Activated CD4-positive, alpha-beta T cell treated with anti-CD3 and anti-CD28 coated beads for 48 hours (primary cell): ENCODE results near the gene PCDHAC2.

Source experiments
- DNase-seq: peaks from one replicate; pipeline ENCODE4 v3.0.0-alpha.2; 2020

Gene PCDHAC2

DNA sequence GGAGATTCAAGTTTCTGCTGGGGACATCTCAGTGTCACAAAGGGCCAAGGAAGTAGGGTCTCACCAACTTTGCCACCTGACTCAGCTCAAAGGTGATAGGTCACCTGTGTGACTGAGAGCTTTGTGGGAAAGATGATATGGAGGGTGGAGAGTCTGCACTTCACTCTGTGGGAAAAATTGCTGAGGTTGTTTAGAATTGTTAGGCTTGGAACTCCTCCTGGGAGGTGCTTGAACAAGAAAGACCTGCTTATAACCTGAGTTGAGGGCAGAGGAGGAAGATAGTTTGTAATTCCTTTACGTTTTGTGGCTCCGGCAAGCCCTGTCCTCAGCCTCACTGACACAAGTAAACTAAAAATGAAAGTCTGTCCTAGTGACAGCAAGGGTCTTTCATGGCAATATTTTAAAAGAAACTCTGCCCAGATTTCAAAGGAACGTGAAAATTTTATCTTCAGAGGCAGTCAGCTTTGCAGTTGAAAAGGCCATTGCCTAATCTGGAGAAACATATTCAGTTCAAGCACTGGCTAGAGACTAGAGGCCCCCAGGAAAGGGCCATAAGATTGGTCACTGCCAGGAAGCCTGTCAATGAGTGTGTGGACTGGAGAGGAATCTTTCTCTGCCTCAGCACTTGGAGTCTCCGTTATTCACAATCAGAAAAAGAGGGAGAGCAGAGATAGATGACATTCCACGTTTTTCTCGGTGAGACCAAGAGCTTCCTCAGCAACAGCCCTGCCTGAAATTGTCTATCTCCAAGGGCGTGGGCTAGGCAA, 23.2 kb downstream of the PCDHAC2 start:
- no peak for DNase-seq

DNA sequence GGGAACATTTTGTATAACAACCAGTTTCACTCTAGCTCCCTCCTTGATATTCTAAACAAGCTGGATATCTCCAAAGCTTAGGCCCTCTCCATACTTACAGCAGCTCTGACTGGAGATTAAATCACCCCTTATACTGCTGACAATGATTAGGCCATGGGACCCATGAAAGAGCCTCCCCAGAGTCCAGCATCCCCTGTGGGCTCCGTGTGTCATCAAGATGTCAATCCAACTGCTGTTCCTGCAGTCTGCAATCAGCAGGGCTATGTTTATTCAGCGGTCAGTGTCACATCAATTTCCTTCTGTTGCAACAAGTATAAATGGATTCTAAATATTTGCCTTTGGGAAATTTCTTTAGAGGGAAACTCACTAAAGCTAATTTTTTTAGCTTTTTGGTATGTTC, 26.6 kb downstream of the PCDHAC2 start:
- no peak for DNase-seq

GRCh38 chr5:140996060-140996459, 29.8 kb downstream of the PCDHAC2 start:
- no peak for DNase-seq

DNA sequence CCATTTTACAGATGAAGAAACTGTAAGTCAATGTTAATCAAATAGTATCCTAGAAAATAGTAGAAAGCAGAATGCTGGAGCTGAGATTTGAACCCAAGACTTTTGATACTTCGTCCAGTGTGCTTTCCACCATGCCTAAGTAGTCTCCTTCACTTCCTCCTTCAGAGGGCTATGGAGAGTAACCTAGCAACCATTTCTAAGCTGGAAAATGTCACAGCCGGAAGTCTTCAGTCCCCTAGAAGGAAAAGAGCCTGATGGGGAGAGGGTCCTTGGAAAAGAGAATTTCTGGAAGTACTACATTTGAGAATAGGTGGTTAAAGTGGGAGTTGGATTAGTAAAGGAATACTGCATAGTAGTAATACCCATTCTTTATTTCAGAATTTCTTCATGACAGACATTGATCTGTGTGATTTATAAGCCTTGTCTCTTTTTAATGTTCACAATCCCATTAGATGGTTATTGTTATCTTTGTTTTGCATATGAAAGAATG, 32.7 kb downstream of the PCDHAC2 start:
- DNase-seq: no peak

DNA sequence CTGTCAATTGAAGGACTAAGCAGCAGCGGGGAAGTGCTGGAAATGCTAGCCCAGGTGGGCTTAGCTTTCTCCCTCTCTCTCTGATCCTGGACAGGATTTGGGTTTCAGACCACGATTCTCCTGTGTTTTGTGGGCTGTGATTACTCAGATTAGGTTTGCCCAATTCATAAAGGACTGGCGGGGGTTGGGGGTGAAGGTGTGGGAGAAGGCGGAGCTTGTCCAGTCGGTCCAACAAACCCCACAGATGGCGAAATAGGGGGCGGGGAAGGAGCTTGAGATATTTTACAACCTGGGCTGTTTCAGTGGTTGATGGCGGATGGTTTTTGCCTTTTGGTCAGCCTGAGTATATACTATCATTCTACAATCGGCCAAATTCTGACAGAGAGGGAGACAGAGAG, 35.2 kb downstream of the PCDHAC2 start:
- DNase-seq: no peak

GRCh38 chr5:141001844-141002604, 35.7 kb downstream of the PCDHAC2 start:
- DNase-seq: no peak

GRCh38 chr5:141002605-141002965, 36.3 kb downstream of the PCDHAC2 start:
- no peak for DNase-seq

GRCh38 chr5:141003031-141003430, 36.8 kb downstream of the PCDHAC2 start:
- no peak for DNase-seq

DNA sequence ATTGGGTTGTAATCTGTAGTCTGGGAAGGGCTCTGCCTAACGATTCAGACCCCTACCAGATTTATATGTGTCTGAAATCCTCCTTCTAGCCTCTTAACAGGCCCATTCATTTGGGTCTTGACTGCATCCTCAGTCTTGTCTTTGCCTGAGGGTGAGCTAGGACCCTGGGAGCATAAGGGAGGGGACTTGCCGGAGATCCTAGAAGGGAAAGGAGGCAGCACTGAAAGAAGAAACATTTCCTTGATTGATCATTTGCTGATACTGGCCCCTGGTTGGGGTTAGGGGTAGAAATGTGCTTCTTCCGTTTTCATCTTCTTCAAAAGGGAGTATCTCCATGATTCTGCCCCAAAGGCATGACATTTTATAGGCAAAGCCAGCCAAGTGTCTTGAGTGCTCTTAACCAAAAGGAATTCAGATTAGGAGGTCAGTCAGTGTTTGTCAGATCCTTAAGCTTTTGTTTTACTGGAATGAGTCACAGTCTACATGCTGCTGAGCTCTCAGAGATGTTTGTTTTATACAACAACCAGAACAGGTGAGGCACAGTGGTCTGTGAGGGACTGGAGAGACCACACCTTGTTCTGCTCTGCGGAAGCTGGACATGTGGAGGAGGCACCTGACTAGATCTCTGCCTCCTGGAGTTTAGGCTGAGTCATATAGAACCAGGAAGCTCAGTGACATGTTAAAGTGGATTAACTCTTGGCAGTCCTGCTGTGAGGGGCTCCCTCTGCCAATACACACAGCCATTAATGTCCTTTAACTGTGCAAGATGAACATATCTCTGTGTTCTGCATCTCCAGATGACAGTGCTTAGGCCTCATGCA, 37.7 kb downstream of the PCDHAC2 start:
- DNase-seq: no peak

DNA sequence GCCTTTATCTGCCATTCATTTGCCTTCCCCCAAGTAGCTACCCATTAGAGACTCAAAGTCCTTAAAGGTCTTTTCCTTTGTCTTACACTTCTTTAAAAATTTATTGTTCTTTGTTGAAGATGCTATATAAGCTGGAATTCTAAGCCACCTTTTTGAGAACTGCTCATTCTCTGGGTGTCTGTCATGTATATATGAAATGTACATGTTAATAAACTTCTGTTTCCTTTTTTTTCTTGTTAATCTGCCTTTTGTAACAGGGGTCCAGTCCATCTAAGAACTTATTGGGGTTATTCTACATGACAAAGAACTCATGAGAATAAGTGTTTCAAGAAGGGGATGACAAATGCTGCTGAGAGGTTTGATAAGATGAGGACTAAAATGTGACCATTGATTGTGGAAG, 41.5 kb downstream of the PCDHAC2 start:
- DNase-seq: no peak

DNA sequence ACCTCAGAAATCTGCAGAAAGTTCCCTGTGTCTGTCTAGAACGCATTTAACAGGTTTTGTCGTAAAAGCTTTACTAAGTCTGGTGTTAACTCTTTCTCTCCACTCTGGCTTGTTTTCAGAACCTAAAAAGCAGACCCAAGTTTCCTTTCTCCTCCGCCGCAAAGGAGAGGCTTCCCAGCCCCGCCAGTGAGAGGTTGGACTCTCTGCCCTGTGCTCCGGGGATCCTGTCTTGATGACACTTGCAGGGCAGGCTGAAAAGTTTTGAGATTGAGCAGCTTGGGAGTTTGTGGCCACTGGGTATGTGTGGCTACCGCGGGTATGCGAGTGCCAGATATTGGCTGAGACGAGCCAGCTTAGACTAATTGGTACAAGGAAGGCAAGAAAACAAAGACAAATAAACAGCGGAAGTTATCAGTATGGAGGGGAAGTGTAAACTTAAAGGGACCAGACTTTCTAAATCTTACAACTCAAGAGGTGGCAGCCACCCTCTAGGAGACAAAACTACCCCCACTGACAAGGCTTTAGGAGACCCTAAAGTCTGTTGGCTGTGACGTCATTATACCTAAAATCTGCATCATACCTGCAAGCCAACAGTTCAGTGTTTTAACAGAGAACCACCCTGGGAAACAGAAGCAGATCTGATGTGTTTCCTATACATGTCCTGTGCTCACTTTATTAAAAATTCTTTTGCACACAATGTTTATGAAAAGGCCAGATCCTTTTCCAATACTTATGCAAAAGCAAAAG, 43.9 kb downstream of the PCDHAC2 start:
- DNase-seq: no peak

- no peak for DNase-seq
Observed at GRCh38 chr5:141017943-141018342, 51.7 kb downstream of the PCDHAC2 start.
